Smooth muscle cell (in vitro differentiated cells): Measurements from ENCODE around the gene LCN1. TPM values are rescaled to one million over a fixed set of nuclear protein-coding genes. Genes with fewer than 3 reads are reported as not detected.

ENCODE experiments used
- DNase-seq: peaks from one replicate; lab custom pipeline; 2025; ENCODE audit not compliant: unreplicated experiment; lab: John Stamatoyannopoulos, UW
- H2AFZ ChIP-seq: fragments of 200-600 bp; sonication (generic); 2 replicates; pipeline ENCODE4 v1.6.0; 2016; ENCODE audit warnings: antibody characterized with exemption, low read depth, mild to moderate bottlenecking
- H3F3A ChIP-seq: fragments of 200-600 bp; sonication (generic); 2 replicates; pipeline ENCODE4 v1.6.0; 2017; ENCODE audit warnings: antibody characterized with exemption, low read depth
- H3K27ac ChIP-seq: fragments of 200-600 bp; sonication (generic); 2 replicates; pipeline ENCODE4 v1.5.1; 2016; ENCODE audit warnings: low read depth, mild to moderate bottlenecking
- H3K27me3 ChIP-seq: fragments of 200-600 bp; sonication (generic); 2 replicates; pipeline ENCODE4 v1.6.1; 2016; ENCODE audit warnings: low read depth, mild to moderate bottlenecking
- H3K36me3 ChIP-seq: fragments of 200-600 bp; sonication (generic); 2 replicates; pipeline ENCODE4 v1.5.1; 2016; ENCODE audit warnings: low read depth
- H3K4me1 ChIP-seq: fragments of 200-600 bp; sonication (generic); 2 replicates; pipeline ENCODE4 v1.5.1; 2016; ENCODE audit warnings: low read depth
- H3K4me2 ChIP-seq: fragments of 200-600 bp; sonication (generic); 2 replicates; pipeline ENCODE4 v1.6.0; 2016; ENCODE audit warnings: mild to moderate bottlenecking
- H3K4me3 ChIP-seq: fragments of 200-600 bp; sonication (generic); 2 replicates; pipeline ENCODE4 v1.5.1; 2016; ENCODE audit warnings: mild to moderate bottlenecking
- H3K79me2 ChIP-seq: fragments of 200-600 bp; sonication (generic); 2 replicates; pipeline ENCODE4 v1.6.0; 2016; ENCODE audit warnings: low read depth, mild to moderate bottlenecking
- H3K9ac ChIP-seq: fragments of 200-600 bp; sonication (generic); 2 replicates; pipeline ENCODE4 v1.6.0; 2016; ENCODE audit warnings: low read depth
- H3K9me3 ChIP-seq: fragments of 200-600 bp; sonication (generic); replicated peaks from 2 replicates; pipeline ENCODE4 v1.5.1; 2016; ENCODE audit warnings: low read depth
- H4K20me1 ChIP-seq: fragments of 200-600 bp; sonication (generic); 2 replicates; pipeline ENCODE4 v1.6.0; 2016; ENCODE audit warnings: low read depth
- WGBS: methylation state at CpG from one replicate; pipeline ENCODE4 v1.1.7; 2016; ENCODE audit warnings: low lambda C conversion rate; 5-methylcytosine and 5-hydroxymethylcytosine counted together
- polyA plus RNA-seq: library from polyadenylated mRNA; unstranded; fragments of >200 nt; fragmentation: Nextera tagmentation; extraction: Ambion mirVana; gene quantifications from 2 replicates; pipeline ENCODE4 v1.2.1, GENCODE V29; 2016
- total RNA-seq: library from RNA; depleted of rRNA; stranded (reverse); fragments of >200 nt; gene quantifications from 2 replicates; pipeline ENCODE4 v1.2.3, GENCODE V29; 2014
- TF ChIP-seq, protein P1 (sequence below): fragments of 200-600 bp; sonication (generic); IDR thresholded peaks from 2 replicates; pipeline ENCODE4 v1.5.1; 2017; ENCODE audit warnings: borderline replicate concordance, mild to moderate bottlenecking, antibody characterized with exemption; ENCODE audit not compliant: insufficient read depth, poor library complexity, severe bottlenecking

Gene LCN1
- total and polyA plus RNA-seq, 2 experiments from 2014 or later: 0.85 to 5.6 TPM

DNA sequence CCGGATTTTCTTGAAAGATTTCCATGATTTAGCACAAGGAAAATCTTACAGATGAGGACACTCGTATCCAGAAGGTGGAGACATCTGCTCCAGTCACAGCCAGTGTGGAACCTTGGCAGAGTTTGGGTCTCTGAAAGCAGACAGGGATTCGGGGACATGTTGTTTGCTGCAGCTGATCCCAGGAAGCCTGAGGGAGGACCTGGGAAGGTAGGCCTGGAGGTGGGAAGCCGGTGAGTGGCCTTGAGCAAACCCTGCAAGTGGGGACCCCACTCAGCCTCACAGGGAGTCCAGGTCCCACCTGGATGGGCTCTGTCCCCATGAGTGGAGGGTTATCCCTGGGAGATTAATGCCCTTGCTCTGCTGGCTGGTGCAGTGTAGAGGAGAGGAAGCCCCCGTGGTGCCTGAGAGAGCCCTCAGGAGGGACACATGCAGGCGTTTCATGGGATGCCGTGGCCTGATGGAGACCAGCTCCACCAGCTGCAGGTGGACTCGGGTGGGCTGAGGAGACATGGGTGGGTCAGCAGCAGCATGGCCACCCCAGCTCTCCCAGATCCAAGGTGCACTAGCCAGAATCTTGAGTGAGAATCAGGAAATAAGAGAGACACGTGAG is 12.9 kb upstream of the LCN1 start:
- Histone ChIP-seq H3K79me2 (no peaks in the 10 kb centered on the region), H2AFZ (no peak overlapping the region), H3K27me3 (no peaks in the 10 kb centered on the region), H3K4me1 (no peaks in the 10 kb centered on the region), H3K9me3 (no peaks in the 10 kb centered on the region), H3K4me2 (no peak overlapping the region), H3K27ac (no peak overlapping the region), H3K4me3 (no peak overlapping the region), H3K36me3 (no peaks in the 10 kb centered on the region), H3K9ac (no peak overlapping the region), H4K20me1 (peaks cover 7% of the 10 kb centered on the region), H3F3A (no peaks in the 10 kb centered on the region)
- TF ChIP-seq, protein P1, sequence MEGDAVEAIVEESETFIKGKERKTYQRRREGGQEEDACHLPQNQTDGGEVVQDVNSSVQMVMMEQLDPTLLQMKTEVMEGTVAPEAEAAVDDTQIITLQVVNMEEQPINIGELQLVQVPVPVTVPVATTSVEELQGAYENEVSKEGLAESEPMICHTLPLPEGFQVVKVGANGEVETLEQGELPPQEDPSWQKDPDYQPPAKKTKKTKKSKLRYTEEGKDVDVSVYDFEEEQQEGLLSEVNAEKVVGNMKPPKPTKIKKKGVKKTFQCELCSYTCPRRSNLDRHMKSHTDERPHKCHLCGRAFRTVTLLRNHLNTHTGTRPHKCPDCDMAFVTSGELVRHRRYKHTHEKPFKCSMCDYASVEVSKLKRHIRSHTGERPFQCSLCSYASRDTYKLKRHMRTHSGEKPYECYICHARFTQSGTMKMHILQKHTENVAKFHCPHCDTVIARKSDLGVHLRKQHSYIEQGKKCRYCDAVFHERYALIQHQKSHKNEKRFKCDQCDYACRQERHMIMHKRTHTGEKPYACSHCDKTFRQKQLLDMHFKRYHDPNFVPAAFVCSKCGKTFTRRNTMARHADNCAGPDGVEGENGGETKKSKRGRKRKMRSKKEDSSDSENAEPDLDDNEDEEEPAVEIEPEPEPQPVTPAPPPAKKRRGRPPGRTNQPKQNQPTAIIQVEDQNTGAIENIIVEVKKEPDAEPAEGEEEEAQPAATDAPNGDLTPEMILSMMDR: no peak
- 96% methylated on average over 9 of the region's 9 CpGs for WGBS
- DNase-seq: no peak

DNA sequence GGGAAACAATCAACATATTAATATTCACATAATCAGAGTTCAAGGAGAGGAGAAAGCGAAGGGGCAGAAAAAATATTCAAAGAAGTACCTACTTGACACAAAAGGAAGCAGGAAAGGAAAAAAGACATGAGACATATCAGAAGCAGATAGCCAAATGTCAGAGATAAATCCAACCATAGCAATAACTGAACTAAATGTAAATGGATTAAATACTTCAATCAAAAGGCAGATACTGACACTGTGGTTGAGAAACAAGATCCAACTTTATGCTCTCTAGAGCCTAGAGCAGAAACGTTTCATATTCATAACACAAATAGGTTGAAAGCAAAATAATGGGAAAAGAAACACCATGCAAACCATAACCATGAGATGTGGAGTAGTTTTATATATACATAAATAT is 11.8 kb upstream of the LCN1 start:
- Histone ChIP-seq H2AFZ (no peak overlapping the region), H3K9ac (no peak overlapping the region), H3K4me1 (no peaks in the 10 kb centered on the region), H3F3A (no peaks in the 10 kb centered on the region), H3K36me3 (no peaks in the 10 kb centered on the region), H3K27me3 (no peaks in the 10 kb centered on the region), H3K4me3 (no peak overlapping the region), H4K20me1 (peaks cover 7% of the 10 kb centered on the region), H3K4me2 (no peak overlapping the region), H3K79me2 (no peaks in the 10 kb centered on the region), H3K9me3 (no peaks in the 10 kb centered on the region), H3K27ac (no peak overlapping the region)
- TF ChIP-seq, protein P1: no peak
- no peak for DNase-seq
- 94% methylated on average over 2 of the region's 2 CpGs for WGBS

DNA sequence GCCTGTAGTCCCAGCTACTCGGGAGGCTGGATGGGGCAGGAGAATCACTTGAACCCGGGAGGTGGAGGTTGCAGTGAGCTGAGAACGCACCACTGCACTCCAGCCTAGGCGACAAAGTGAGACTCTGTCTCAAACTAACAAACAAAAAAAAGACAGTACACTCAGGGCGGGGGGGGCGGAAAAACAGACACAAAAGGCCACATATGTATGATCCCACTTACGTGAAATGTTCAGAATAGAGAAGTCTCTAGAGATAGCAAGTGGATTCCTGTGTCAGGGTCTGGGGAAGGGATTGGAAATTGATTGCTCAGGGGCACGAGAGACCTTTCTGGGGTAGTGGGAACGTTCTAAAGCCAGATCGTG is 9.0 kb upstream of the LCN1 start:
- Histone ChIP-seq H3K4me3 (no peak overlapping the region), H4K20me1 (no peaks in the 10 kb centered on the region), H3K27me3 (no peaks in the 10 kb centered on the region), H3F3A (no peaks in the 10 kb centered on the region), H3K79me2 (no peaks in the 10 kb centered on the region), H3K27ac (no peak overlapping the region), H3K36me3 (no peaks in the 10 kb centered on the region), H2AFZ (no peak overlapping the region), H3K9ac (no peak overlapping the region), H3K4me1 (no peaks in the 10 kb centered on the region), H3K4me2 (no peak overlapping the region), H3K9me3 (no peaks in the 10 kb centered on the region)
- DNase-seq: no peak
- WGBS: 93% methylated on average over 10 of the region's 10 CpGs
- TF ChIP-seq, protein P1: no peak

DNA sequence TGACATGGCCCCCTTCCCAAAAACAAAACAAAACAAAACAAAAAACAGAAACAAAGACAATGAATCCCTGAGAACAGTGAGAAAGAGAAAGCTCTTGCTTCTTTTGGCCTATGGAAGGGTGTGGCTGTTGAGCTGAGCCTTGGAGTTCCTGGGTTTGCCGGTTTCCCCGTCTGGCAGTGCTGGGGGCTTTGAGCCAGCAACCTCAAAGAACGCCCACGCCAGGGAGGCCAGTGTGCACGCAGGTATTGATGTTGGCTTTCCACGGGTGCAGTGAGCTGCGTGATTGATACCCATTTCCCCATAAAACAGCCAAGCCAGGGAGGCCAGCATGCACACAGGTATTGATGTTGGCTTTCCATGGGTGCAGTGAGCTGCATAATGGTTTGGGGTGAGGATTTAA is 8.3 kb upstream of the LCN1 start:
- no peak for DNase-seq
- Histone ChIP-seq H3K9me3 (no peaks in the 10 kb centered on the region), H3K4me1 (no peaks in the 10 kb centered on the region), H3K9ac (no peak overlapping the region), H3K79me2 (no peaks in the 10 kb centered on the region), H3K36me3 (no peaks in the 10 kb centered on the region), H2AFZ (no peak overlapping the region), H4K20me1 (no peaks in the 10 kb centered on the region), H3K27ac (no peak overlapping the region), H3K4me3 (no peak overlapping the region), H3K4me2 (no peak overlapping the region), H3K27me3 (no peaks in the 10 kb centered on the region), H3F3A (no peaks in the 10 kb centered on the region)
- WGBS: 89% methylated on average over 7 of the region's 7 CpGs
- TF ChIP-seq, protein P1: no peak
